ENCODE results near the gene AKR7A2. TPM values are rescaled to one million over a fixed set of nuclear protein-coding genes. Genes with fewer than 3 reads are reported as not detected.

AKR7A2 gene
- total RNA-seq, 4 donors from 2014 or later = 70.8 to 136 (median 110) TPM

- H3K36me3 ChIP-seq = peaks cover 24 to 33% of the 10 kb centered on the region in 2 donors
- intact Hi-C loops (cut with DNase I) = no loop called here
- no peak overlapping the region for H3K4me3 ChIP-seq (replicated peaks in 1 of 3)
- no peak for DNase-seq
- H3K27me3 ChIP-seq = no peaks in the 10 kb centered on the region
- no peaks in the 10 kb centered on the region for H3K9me3 ChIP-seq
- WGBS, 2 donors = 90 to 93% methylated on average over 10 to 18 of the region's 19 CpGs
- H3K27ac ChIP-seq = no peak overlapping the region
- H3K4me1 ChIP-seq = no peaks in the 10 kb centered on the region
- TF ChIP-seq CTCF (IDR thresholded peaks at IDR 0.05) = no peak
Observed at GRCh38 chr1:19325368-19325957, 13.5 kb upstream of the AKR7A2 start.

GRCh38 chr1:19324665-19324990, 12.7 kb upstream of the AKR7A2 start:
- H3K36me3 ChIP-seq = peaks cover 24 to 33% of the 10 kb centered on the region in 2 donors
- intact Hi-C loops (cut with DNase I) = no loop called here
- H3K4me3 ChIP-seq (replicated peaks in 1 of 3) = no peak overlapping the region
- H3K4me1 ChIP-seq = no peaks in the 10 kb centered on the region
- TF ChIP-seq CTCF (IDR thresholded peaks at IDR 0.05) (no peak), POLR2A (IDR thresholded peaks at IDR 0.05) (no peak)
- H3K9me3 ChIP-seq = no peaks in the 10 kb centered on the region
- no peak overlapping the region for H3K27ac ChIP-seq
- no peaks in the 10 kb centered on the region for H3K27me3 ChIP-seq
- 100% methylated on average over 3 to 5 of the region's 9 CpGs for WGBS, 2 donors
- no peak for DNase-seq

GRCh38 chr1:19323987-19324664, 12.2 kb upstream of the AKR7A2 start:
- H3K9me3 ChIP-seq = no peaks in the 10 kb centered on the region
- intact Hi-C loops (cut with DNase I) = no loop called here
- TF ChIP-seq POLR2A (IDR thresholded peaks at IDR 0.05) (no peak), CTCF (IDR thresholded peaks at IDR 0.05) (no peak)
- 89 to 92% methylated on average over 19 to 22 of the region's 23 CpGs for WGBS, 2 donors
- no peak overlapping the region for H3K27ac ChIP-seq
- H3K4me1 ChIP-seq = no peaks in the 10 kb centered on the region
- DNase-seq = no peak
- H3K4me3 ChIP-seq (replicated peaks in 1 of 3) = no peak overlapping the region
- H3K36me3 ChIP-seq = peaks cover 24 to 30% of the 10 kb centered on the region in 2 donors
- H3K27me3 ChIP-seq = no peaks in the 10 kb centered on the region

- intact Hi-C loops (cut with DNase I) = no loop called here
- TF ChIP-seq POLR2A (IDR thresholded peaks at IDR 0.05) (no peak), CTCF (IDR thresholded peaks at IDR 0.05) (no peak)
- Histone ChIP-seq H3K27ac (no peak overlapping the region), H3K36me3 (peaks cover 19 to 31% of the 10 kb centered on the region in 2 donors), H3K27me3 (no peaks in the 10 kb centered on the region), H3K4me3 (replicated peaks in 1 of 3) (no peak overlapping the region), H3K4me1 (no peaks in the 10 kb centered on the region), H3K9me3 (no peaks in the 10 kb centered on the region)
- WGBS, 2 donors = 67 to 87% methylated on average over 10 of the region's 10 CpGs
- DNase-seq = no peak
Observed at GRCh38 chr1:19322481-19322880, 10.5 kb upstream of the AKR7A2 start.

GRCh38 chr1:19321071-19321470, 9.1 kb upstream of the AKR7A2 start:
- Histone ChIP-seq H3K36me3 (peaks cover 12 to 19% of the 10 kb centered on the region in 2 donors), H3K4me3 (replicated peaks in 1 of 3) (no peak overlapping the region), H3K27me3 (no peaks in the 10 kb centered on the region), H3K9me3 (no peaks in the 10 kb centered on the region), H3K4me1 (no peaks in the 10 kb centered on the region), H3K27ac (no peak overlapping the region)
- WGBS, 2 donors = 96 to 99% methylated on average over 3 of the region's 3 CpGs
- intact Hi-C loops (cut with DNase I) = no loop called here
- DNase-seq = no peak
- no peak for TF ChIP-seq CTCF (IDR thresholded peaks at IDR 0.05)
- no peak for TF ChIP-seq POLR2A (IDR thresholded peaks at IDR 0.05)

Measured in thyroid gland (tissue), 4 donors.